GM19043 (cell line): ENCODE results near the gene ARHGAP9.
A peak's percentile ranks its signal among the peaks of the same experiment; 100 is the strongest.

ENCODE experiments used
- ATAC-seq: cut with Tn5 transposase; IDR thresholded peaks from one replicate; pipeline ENCODE4 v1.9.1; 2021; ENCODE audit warnings: low read depth; ENCODE audit not compliant: unreplicated experiment

ARHGAP9 gene

GRCh38 chr12:57479376-57480115 lies at the start of gene ARHGAP9:
Gene ARHGAP9 (minus strand): TSS chr12:57479866. CDS start chr12:57479406, 460 bp downstream.
- ATAC-seq, result peak; percentile 34

- no peak for ATAC-seq
Observed at GRCh38 chr12:57528831-57529555, 49.3 kb upstream of the ARHGAP9 start.

- no peak for ATAC-seq
Observed at GRCh38 chr12:57528176-57528575, 48.5 kb upstream of the ARHGAP9 start.

GRCh38 chr12:57527184-57527583 lies 47.5 kb upstream of the ARHGAP9 start:
- ATAC-seq, result no peak

DNA sequence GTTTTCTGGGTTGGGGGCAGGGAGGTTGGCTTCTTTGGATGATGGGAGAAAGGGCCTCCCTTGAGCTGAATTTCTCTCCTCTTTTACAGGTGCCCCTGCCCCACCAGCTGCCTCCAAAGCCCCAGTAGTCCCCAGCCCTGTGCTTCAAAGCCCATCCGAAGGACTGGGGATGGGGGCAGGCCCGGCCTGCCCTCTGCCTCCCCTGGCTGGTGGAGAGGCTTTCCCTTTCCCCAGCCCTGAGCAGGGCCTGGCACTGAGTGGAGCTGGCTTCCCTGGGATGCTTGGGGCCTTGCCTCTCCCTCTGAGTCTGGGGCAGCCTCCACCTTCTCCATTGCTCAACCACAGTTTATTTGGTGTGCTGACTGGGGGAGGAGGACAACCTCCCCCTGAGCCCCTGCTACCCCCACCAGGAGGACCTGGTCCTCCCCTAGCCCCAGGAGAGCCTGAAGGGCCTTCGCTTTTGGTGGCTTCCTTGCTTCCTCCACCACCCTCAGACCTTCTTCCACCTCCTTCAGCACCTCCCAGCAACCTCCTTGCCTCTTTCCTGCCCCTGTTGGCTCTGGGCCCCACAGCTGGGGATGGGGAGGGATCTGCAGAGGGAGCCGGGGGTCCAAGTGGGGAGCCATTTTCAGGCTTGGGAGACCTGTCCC lies 46.9 kb upstream of the ARHGAP9 start:
- no peak for ATAC-seq

DNA sequence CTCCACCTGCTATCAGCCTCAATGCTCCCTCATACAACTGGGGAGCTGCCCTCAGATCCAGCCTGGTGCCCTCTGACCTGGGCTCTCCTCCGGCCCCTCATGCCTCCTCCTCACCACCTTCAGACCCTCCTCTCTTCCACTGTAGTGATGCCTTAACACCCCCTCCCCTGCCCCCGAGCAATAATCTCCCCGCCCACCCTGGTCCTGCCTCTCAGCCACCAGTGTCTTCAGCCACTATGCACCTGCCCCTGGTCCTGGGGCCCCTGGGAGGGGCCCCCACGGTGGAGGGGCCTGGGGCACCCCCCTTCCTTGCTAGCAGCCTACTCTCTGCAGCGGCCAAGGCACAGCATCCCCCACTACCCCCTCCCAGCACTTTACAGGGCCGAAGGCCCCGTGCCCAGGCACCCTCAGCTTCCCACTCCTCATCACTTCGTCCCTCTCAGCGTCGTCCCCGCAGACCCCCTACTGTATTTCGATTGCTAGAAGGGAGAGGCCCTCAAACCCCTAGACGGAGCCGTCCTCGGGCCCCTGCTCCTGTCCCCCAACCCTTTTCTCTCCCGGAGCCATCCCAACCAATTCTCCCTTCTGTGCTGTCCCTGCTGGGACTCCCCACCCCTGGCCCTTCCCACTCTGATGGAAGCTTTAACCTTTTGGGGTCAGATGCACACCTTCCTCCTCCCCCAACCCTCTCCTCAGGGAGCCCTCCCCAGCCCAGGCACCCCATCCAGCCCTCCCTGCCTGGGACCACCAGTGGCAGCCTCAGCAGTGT lies 46.1 kb upstream of the ARHGAP9 start:
- ATAC-seq, result no peak

DNA sequence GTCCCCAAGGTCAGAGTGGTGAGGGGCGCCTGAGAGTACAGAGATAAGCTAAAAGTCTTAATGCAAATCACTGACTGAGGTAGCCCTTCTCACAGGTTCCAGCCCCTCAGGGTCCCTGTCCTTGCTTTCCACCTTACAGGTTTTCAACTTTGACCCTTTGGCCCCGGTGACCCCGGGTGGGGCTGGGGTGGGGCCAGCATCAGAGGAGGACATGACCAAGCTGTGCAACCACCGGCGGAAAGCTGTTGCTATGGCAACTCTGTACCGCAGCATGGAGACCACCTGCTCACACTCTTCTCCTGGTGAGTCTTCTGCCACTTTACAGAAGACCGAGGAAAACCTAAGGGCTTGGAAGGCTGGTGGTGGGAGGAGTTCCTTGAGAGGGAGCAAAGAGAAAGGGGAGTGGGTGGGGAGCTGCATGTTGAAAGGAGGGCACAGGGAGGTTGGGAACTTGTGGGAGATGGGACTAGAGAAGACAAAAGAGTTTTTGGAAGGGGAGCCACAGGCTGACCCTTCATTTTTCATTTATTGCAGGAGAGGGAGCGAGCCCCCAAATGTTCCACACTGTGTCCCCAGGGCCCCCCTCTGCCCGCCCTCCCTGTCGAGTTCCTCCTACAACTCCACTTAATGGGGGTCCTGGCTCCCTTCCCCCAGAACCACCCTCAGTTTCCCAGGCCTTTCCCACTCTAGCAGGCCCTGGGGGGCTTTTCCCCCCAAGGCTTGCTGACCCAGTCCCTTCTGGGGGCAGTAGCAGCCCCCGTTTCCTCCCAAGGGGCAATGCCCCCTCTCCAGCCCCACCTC lies 45.3 kb upstream of the ARHGAP9 start:
- no peak for ATAC-seq

DNA sequence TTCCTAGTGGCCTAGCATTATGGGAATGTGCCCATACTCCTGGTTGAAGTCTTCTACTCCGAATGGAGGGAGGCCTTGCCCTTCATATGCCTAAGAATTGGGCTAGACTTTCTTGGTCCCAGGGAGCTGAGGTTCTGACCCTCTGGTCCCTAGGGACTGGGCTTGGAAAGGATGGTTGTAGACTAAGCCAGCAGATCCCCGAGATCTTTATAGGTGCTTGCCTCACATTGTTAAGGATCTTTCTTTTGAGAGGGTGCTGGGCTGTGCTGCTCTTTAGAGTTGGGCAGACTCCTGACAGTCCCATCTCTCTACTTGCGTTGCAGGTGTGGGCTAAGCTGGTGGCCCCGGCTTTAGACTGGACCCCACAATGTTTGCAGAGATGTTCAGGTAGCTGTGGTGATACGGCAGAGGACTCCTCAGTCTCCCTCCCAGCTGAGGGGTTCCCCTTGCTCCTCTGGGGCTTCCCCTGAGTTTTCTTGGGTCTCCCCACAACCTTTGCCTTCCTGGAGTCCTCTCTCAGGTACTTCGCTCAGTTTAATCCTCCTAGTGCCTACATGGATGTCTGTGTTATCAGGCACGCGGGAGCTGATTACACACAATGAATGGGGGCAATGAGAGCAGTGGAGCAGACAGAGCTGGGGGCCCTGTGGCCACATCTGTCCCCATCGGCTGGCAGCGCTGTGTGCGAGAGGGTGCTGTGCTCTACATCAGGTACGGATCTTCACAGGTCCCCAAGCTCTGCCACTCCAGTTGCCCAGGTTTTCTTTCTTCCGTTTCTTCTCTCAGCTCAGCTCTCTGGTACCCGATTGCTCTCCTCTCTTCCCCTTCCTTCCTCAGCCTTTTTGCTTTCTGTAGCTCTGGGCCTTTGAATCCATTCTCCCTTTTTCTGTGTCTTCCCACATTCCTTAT lies 44.3 kb upstream of the ARHGAP9 start:
- ATAC-seq, result no peak

- no peak for ATAC-seq
Observed at GRCh38 chr12:57522887-57523705, 43.4 kb upstream of the ARHGAP9 start.

- peak; percentile 34 for ATAC-seq
Observed at GRCh38 chr12:57522011-57522886, 42.6 kb upstream of the ARHGAP9 start, which contains the start of gene MBD6. Gene MBD6 (plus strand): TSS chr12:57522824. CDS start chr12:57524304, 1,480 bp downstream.

- no peak for ATAC-seq
Observed at GRCh38 chr12:57521525-57522010, 41.9 kb upstream of the ARHGAP9 start.

DNA sequence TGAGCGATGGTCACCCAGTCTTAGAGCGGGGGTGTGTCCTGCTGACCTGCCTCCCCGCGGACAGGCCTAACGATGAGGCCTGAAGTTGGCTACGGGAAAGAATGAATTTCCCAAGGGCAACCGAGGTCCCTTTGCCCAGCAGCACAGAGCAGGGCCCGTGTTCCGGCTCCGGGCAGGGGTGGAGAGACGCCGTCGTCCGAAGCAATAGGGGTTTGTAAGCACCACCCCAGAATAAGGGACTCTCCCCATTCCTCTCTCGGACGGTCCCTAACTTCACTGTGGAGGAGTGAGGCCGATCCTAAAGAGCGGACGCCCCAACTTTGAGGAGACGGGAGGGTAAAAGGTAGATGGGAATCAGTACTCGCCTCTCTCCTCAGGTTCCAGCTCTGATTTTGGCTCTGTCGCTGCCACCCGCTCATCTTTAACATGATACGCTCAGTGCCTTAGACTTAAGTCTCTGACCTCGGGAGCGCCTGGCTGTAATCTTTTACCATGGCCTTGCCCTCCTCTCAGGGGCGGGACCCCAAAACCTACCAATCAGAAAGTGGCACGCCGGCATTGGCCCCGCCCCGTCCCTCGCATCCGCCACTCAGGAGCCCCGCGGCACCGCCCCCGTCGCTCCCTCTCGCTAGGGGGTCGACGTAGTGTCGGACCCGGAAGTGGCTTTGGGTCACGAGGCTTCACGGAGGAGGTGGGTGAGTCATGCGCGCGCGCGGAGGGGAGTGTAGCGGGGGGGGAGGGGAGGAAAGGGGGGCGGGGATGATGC lies 40.6 kb upstream of the ARHGAP9 start, which contains the start of gene DDIT3:
TSS of gene DDIT3 (minus strand) at position 462 of the 766 bp plus-strand sequence. CDS start 3,108 bp downstream, outside the sequence.
- ATAC-seq, result peak; percentile 68

GRCh38 chr12:57519796-57520052 lies 40.1 kb upstream of the ARHGAP9 start:
- peak; percentile 2 for ATAC-seq

DNA sequence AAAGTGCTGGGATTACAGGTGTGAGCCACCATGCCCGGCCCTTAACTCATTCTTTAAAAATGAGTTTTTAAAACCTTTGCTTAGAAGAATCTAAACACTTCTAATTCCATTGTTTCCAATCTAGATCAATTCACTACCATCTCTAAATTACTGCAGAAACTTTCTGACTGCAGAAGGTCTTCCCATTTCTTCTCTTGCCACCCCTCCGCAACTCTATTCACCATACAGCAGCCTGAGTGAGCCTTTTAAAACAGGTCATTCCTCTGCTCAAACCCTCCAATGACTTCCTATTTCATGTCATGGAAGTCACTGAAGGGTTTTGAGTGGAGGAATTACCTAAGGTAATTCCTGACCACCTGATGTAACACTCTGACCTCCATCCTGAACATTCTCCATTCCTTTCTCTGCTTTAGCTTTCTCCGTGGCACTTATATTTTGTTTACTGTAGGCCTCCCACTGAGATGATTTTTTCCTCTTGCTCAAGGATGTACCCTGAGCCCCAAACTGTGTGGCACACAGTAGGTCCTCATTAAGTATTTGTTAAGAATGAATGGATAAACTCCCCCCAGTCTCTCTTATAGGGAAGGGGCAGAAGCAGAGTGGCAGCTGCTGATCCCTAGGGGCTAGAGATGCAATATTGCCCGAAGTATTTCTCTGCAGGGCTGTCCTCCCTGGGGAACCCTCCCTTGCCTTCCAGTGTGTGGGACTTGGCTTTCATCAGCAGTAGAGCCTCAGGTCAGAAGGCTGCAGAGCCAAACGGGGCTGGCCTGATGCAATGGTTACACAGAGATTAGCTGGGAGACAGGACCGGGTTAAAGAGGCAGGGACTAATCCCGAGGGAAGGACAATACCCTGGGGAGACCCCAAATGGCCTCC lies 39.5 kb upstream of the ARHGAP9 start:
- no peak for ATAC-seq

DNA sequence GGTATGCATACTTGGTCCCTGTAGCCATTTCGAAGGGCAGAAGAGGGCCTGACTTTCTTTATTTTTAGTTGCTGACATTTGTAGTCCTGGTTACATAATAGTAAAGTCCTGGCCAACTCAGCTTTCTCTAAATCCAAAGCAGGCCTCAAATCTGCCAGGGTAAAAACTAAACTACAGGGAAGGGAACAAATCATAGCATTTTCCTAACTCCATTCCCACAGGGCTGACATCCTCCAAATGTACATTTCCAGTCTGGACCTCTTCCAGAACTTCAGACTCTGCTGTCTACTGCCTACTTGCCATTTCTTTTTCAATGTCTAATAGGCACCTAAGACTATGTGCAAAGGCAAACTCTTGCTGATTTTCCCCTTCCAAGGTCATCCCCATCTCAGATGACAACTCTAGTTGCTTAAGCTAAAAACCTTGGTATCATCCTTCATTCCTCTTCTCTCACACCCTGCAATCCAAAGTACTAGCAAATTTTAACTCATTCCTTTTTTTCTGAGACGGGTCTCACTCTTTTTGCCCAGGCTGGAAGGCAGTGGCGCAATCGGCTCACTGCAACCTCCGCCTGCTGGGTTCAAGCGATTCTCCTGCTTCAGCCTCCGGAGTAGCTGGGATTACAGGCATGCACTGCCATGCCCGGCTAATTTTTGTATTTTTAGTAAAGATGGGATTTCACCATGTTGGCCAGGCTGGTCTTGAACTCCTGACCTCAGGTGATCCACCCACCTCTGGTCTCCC lies 38.7 kb upstream of the ARHGAP9 start:
- ATAC-seq, result no peak
